K562 (cell line): ENCODE data around the gene CIAO3.

Experiments
- CTCF ChIP-seq, 3 experiments: IDR thresholded peaks in 2 of 3; conservative IDR thresholded peaks in 1 of 3; 2 replicates each; pipeline ENCODE4 v1.5.1; 2011 to 2012; ENCODE audit warnings: low read length in 3 of 3, mild to moderate bottlenecking in 3 of 3, control low read depth in 2 of 3, improper control_type of control experiment in 1 of 3, inconsistent platforms in 1 of 3, low read depth in 1 of 3, mixed read lengths in 1 of 3, moderate library complexity in 1 of 3; ENCODE audit not compliant: insufficient read depth in 2 of 3
- DMBX1 ChIP-seq: fragments of 250-450 bp; sonication (Bioruptor Pico); IDR thresholded peaks from 2 replicates; pipeline ENCODE4 v1.8.0; 2022; ENCODE audit warnings: inconsistent platforms, mild to moderate bottlenecking, moderate library complexity, borderline replicate concordance
- ETV6 ChIP-seq, 3 experiments: fragments of 150-350 bp in 1 of 3; sonication (generic) in 1 of 3; formaldehyde crosslinking in 1 of 3; IDR thresholded peaks; 2 replicates each; pipeline versions ENCODE4 v1.6.1 to v1.8.0; 2014 to 2022; ENCODE audit warnings: borderline replicate concordance in 2 of 3, low read depth in 2 of 3, antibody characterized with exemption in 1 of 3, low read length in 1 of 3, mild to moderate bottlenecking in 1 of 3, missing genetic modification reagents in 1 of 3
- HMG20B ChIP-seq: fragments of 250-450 bp; sonication (Bioruptor Pico); IDR thresholded peaks from 2 replicates; pipeline ENCODE4 v1.5.0; 2021; ENCODE audit warnings: mild to moderate bottlenecking
- MTA2 ChIP-seq: fragments of 450-650 bp; IDR thresholded peaks from 2 replicates; pipeline ENCODE4 v1.6.1; 2016; ENCODE audit warnings: low read depth
- NCOA1 ChIP-seq: fragments of 450-650 bp; IDR thresholded peaks from 2 replicates; pipeline ENCODE4 v1.6.1; 2016; ENCODE audit warnings: low read depth
- POLR2A ChIP-seq: fragments of 450-650 bp; conservative IDR thresholded peaks from 2 replicates; pipeline ENCODE4 v1.6.1; 2016
- PPARD ChIP-seq: fragments of 250-450 bp; sonication (Bioruptor Pico); IDR thresholded peaks from 2 replicates; pipeline ENCODE4 v1.8.0; 2022; ENCODE audit warnings: inconsistent platforms, mild to moderate bottlenecking, moderate library complexity
- TFAM ChIP-seq: fragments of 250-450 bp; sonication (Bioruptor Pico); conservative IDR thresholded peaks from 2 replicates; pipeline ENCODE4 v1.5.0; 2021; ENCODE audit warnings: mild to moderate bottlenecking, moderate library complexity
- YY1 ChIP-seq, 3 experiments: IDR thresholded peaks; 2 replicates each; pipeline ENCODE4 v1.6.1; 2011; ENCODE audit warnings: low read length in 2 of 3, mild to moderate bottlenecking in 2 of 3, moderate library complexity in 2 of 3, borderline replicate concordance in 1 of 3, control low read depth in 1 of 3, low read depth in 1 of 3; ENCODE audit not compliant: insufficient read depth in 3 of 3, insufficient replicate concordance in 2 of 3, control insufficient read depth in 1 of 3, insufficient read length in 1 of 3; ENCODE audit errors: extremely low read depth in 1 of 3
- ZNF324 ChIP-seq: fragments of 250-450 bp; sonication (Bioruptor Pico); IDR thresholded peaks from 2 replicates; pipeline ENCODE4 v1.4.0; 2020; ENCODE audit warnings: mild to moderate bottlenecking
- TF ChIP-seq, protein P1 (sequence below): sonication (generic); formaldehyde crosslinking; IDR thresholded peaks from 2 replicates; pipeline ENCODE4 v1.8.0; 2022; ENCODE audit warnings: mild to moderate bottlenecking, missing genetic modification reagents

- no peak for TF ChIP-seq TFAM (CRISPR knock-in tag)
- TF ChIP-seq POLR2A = peak; percentile 67; the same call in 1 of the 2 replicates
- TF ChIP-seq CTCF (IDR thresholded peaks at IDR 0.05 in 2 of 3, conservative IDR thresholded peaks at IDR 0.05 in 1 of 3; ENCODE audit: insufficient read depth in 2 of 3, low read depth in 1 of 3, low read length in 3 of 3) = no peak
- no peak for TF ChIP-seq MTA2
- TF ChIP-seq ZNF324 = no peak
- TF ChIP-seq NCOA1 = no peak
- TF ChIP-seq DMBX1 (CRISPR knock-in tag) = no peak
- no peak for TF ChIP-seq ETV6 (IDR thresholded peaks at IDR 0.05; ENCODE audit: borderline replicate concordance in 1 of 2, low read depth in 2 of 2, low read length in 1 of 2)
- no peak for TF ChIP-seq ETV6 (CRISPR knock-in tag; IDR thresholded peaks at IDR 0.05; ENCODE audit: borderline replicate concordance)
- TF ChIP-seq PPARD (CRISPR knock-in tag) = no peak
- TF ChIP-seq, protein P1, sequence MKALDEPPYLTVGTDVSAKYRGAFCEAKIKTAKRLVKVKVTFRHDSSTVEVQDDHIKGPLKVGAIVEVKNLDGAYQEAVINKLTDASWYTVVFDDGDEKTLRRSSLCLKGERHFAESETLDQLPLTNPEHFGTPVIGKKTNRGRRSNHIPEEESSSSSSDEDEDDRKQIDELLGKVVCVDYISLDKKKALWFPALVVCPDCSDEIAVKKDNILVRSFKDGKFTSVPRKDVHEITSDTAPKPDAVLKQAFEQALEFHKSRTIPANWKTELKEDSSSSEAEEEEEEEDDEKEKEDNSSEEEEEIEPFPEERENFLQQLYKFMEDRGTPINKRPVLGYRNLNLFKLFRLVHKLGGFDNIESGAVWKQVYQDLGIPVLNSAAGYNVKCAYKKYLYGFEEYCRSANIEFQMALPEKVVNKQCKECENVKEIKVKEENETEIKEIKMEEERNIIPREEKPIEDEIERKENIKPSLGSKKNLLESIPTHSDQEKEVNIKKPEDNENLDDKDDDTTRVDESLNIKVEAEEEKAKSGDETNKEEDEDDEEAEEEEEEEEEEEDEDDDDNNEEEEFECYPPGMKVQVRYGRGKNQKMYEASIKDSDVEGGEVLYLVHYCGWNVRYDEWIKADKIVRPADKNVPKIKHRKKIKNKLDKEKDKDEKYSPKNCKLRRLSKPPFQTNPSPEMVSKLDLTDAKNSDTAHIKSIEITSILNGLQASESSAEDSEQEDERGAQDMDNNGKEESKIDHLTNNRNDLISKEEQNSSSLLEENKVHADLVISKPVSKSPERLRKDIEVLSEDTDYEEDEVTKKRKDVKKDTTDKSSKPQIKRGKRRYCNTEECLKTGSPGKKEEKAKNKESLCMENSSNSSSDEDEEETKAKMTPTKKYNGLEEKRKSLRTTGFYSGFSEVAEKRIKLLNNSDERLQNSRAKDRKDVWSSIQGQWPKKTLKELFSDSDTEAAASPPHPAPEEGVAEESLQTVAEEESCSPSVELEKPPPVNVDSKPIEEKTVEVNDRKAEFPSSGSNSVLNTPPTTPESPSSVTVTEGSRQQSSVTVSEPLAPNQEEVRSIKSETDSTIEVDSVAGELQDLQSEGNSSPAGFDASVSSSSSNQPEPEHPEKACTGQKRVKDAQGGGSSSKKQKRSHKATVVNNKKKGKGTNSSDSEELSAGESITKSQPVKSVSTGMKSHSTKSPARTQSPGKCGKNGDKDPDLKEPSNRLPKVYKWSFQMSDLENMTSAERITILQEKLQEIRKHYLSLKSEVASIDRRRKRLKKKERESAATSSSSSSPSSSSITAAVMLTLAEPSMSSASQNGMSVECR (CRISPR knock-in tag) = no peak
- TF ChIP-seq HMG20B (CRISPR knock-in tag) = no peak
- no peak for TF ChIP-seq YY1 (IDR thresholded peaks at IDR 0.05; ENCODE audit: borderline replicate concordance in 1 of 3, control insufficient read depth in 1 of 3, extremely low read depth in 1 of 3, insufficient read depth in 3 of 3, insufficient read length in 1 of 3, insufficient replicate concordance in 2 of 3, low read depth in 1 of 3, low read length in 2 of 3)
Observed at GRCh38 chr16:788399-789126, 47.8 kb upstream of the CIAO3 start, which contains the start of gene CHTF18.
